OCI-LY1 (cell line): Measurements from ENCODE around the gene PCDHGB4.

ENCODE experiments used
- H2AFZ ChIP-seq: fragments of 200-600 bp; sonication (generic), shearing (Covaris generic); 2 replicates; pipeline ENCODE4 v1.6.0; 2014; ENCODE audit warnings: antibody characterized with exemption, mild to moderate bottlenecking, low read length
- H3F3A ChIP-seq: fragments of 200-600 bp; sonication (generic), shearing (Covaris generic); 2 replicates; pipeline ENCODE4 v1.6.0; 2014; ENCODE audit warnings: mild to moderate bottlenecking, antibody characterized with exemption, low read length, moderate library complexity; ENCODE audit not compliant: insufficient read depth
- H3K27ac ChIP-seq: fragments of 200-600 bp; sonication (generic); 2 replicates; pipeline ENCODE4 v1.5.1; 2014; ENCODE audit warnings: low read length, mixed run types, mild to moderate bottlenecking, low read depth; ENCODE audit not compliant: poor library complexity, severe bottlenecking
- H3K27me3 ChIP-seq: fragments of 200-600 bp; sonication (generic); 2 replicates; pipeline ENCODE4 v1.6.0; 2014; ENCODE audit warnings: antibody characterized with exemption, mild to moderate bottlenecking, low read length, moderate library complexity; ENCODE audit not compliant: insufficient read depth
- H3K36me3 ChIP-seq: fragments of 200-600 bp; sonication (generic); 2 replicates; pipeline ENCODE4 v1.6.1; 2014; ENCODE audit warnings: mild to moderate bottlenecking, antibody characterized with exemption, low read length, moderate library complexity, mixed read lengths; ENCODE audit not compliant: insufficient read depth
- H3K4me1 ChIP-seq: fragments of 200-600 bp; sonication (generic); 2 replicates; pipeline ENCODE4 v1.5.1; 2014; ENCODE audit warnings: mild to moderate bottlenecking, low read length, moderate library complexity; ENCODE audit not compliant: insufficient read depth, severe bottlenecking
- H3K4me2 ChIP-seq: fragments of 200-600 bp; sonication (generic), shearing (Covaris generic); 2 replicates; pipeline ENCODE4 v1.6.1; 2014; ENCODE audit warnings: low read length
- H3K4me3 ChIP-seq: fragments of 200-600 bp; sonication (generic); 2 replicates; pipeline ENCODE4 v1.5.1; 2014; ENCODE audit warnings: low read length, low read depth, mild to moderate bottlenecking, mixed read lengths; ENCODE audit not compliant: poor library complexity, severe bottlenecking
- H3K79me2 ChIP-seq: fragments of 200-600 bp; shearing (Covaris generic); 2 replicates; pipeline ENCODE4 v1.6.1; 2016; ENCODE audit warnings: mixed run types, low read length, mixed read lengths; ENCODE audit not compliant: insufficient read depth
- H3K9ac ChIP-seq: fragments of 200-600 bp; sonication (generic), shearing (Covaris generic); 2 replicates; pipeline ENCODE4 v1.6.1; 2014; ENCODE audit warnings: mild to moderate bottlenecking, low read length, mixed read lengths
- H3K9me2 ChIP-seq: fragments of 200-600 bp; sonication (generic), shearing (Covaris generic); 2 replicates; pipeline ENCODE4 v1.6.1; 2014; ENCODE audit warnings: low read depth, mild to moderate bottlenecking, low read length, mixed read lengths
- H3K9me3 ChIP-seq: fragments of 200-600 bp; shearing (Covaris generic); 2 replicates; pipeline ENCODE4 v1.6.1; 2014; ENCODE audit warnings: low read length, mixed read lengths
- H4K20me1 ChIP-seq: fragments of 200-600 bp; sonication (generic), shearing (Covaris generic); 2 replicates; pipeline ENCODE4 v1.6.0; 2016; ENCODE audit warnings: mild to moderate bottlenecking, low read length; ENCODE audit not compliant: insufficient read depth
- EZH2 ChIP-seq: fragments of 200-600 bp; sonication (generic), shearing (Covaris generic); IDR thresholded peaks from 2 replicates; pipeline ENCODE4 v1.8.0; 2017; ENCODE audit warnings: borderline replicate concordance, mixed run types, mild to moderate bottlenecking, antibody characterized with exemption, low read length, moderate library complexity, mixed read lengths
- TF ChIP-seq, protein P1 (sequence below): fragments of 200-600 bp; sonication (generic), shearing (Covaris generic); IDR thresholded peaks from 2 replicates; pipeline ENCODE4 v1.5.1; 2017; ENCODE audit warnings: mild to moderate bottlenecking, antibody characterized with exemption, low read length, moderate library complexity, mixed read lengths

PCDHGB4 gene

GRCh38 chr5:141388661-141389060, 1.2 kb downstream of the PCDHGB4 start:
- Histone ChIP-seq H3F3A (no peaks in the 10 kb centered on the region), H2AFZ (no peak overlapping the region), H3K27me3 (no peaks in the 10 kb centered on the region), H3K79me2 (no peaks in the 10 kb centered on the region), H3K4me3 (no peak overlapping the region), H3K9me2 (no peaks in the 10 kb centered on the region), H4K20me1 (no peaks in the 10 kb centered on the region), H3K36me3 (no peaks in the 10 kb centered on the region), H3K4me1 (no peaks in the 10 kb centered on the region), H3K9ac (no peak overlapping the region), H3K4me2 (no peak overlapping the region), H3K9me3 (peaks cover 8% of the 10 kb centered on the region), H3K27ac (no peak overlapping the region)
- TF ChIP-seq, protein P1, sequence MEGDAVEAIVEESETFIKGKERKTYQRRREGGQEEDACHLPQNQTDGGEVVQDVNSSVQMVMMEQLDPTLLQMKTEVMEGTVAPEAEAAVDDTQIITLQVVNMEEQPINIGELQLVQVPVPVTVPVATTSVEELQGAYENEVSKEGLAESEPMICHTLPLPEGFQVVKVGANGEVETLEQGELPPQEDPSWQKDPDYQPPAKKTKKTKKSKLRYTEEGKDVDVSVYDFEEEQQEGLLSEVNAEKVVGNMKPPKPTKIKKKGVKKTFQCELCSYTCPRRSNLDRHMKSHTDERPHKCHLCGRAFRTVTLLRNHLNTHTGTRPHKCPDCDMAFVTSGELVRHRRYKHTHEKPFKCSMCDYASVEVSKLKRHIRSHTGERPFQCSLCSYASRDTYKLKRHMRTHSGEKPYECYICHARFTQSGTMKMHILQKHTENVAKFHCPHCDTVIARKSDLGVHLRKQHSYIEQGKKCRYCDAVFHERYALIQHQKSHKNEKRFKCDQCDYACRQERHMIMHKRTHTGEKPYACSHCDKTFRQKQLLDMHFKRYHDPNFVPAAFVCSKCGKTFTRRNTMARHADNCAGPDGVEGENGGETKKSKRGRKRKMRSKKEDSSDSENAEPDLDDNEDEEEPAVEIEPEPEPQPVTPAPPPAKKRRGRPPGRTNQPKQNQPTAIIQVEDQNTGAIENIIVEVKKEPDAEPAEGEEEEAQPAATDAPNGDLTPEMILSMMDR = no peak
- no peak for TF ChIP-seq EZH2

GRCh38 chr5:141389153-141390042, 1.9 kb downstream of the PCDHGB4 start:
- H3K9me3 ChIP-seq = peaks cover 8% of the 10 kb centered on the region
- no peaks in the 10 kb centered on the region for H3F3A ChIP-seq
- H2AFZ ChIP-seq = no peak overlapping the region
- H3K27ac ChIP-seq = no peak overlapping the region
- H3K9me2 ChIP-seq = no peaks in the 10 kb centered on the region
- no peak overlapping the region for H3K4me2 ChIP-seq
- no peak for TF ChIP-seq EZH2
- TF ChIP-seq, protein P1 = no peak
- H3K36me3 ChIP-seq = no peaks in the 10 kb centered on the region
- no peak overlapping the region for H3K4me3 ChIP-seq
- H3K9ac ChIP-seq = no peak overlapping the region
- no peaks in the 10 kb centered on the region for H3K27me3 ChIP-seq
- no peaks in the 10 kb centered on the region for H3K4me1 ChIP-seq
- no peaks in the 10 kb centered on the region for H4K20me1 ChIP-seq
- no peaks in the 10 kb centered on the region for H3K79me2 ChIP-seq

- Histone ChIP-seq H3K27me3 (no peaks in the 10 kb centered on the region), H3K79me2 (no peaks in the 10 kb centered on the region)
These were observed 5.1 kb downstream of the PCDHGB4 start, which contains the start of gene PCDHGA8 for GRCh38 chr5:141392429-141393198. PCDHGA8 (plus strand) TSS chr5:141392633; CDS start chr5:141392814, 181 bp downstream.

More at GRCh38 chr5:141392429-141393198, 5.1 kb downstream of the PCDHGB4 start, which contains the start of gene PCDHGA8:
- Histone ChIP-seq H3K4me1 (no peaks in the 10 kb centered on the region), H2AFZ (no peak within 1 kb of the TSS), H3F3A (no peaks in the 10 kb centered on the region), H3K9me3 (peaks cover 6% of the 10 kb centered on the region; the same call in 1 of the 2 replicates), H3K27ac (no peak within 1 kb of the TSS), H3K36me3 (no peaks in the 10 kb centered on the region), H3K4me2 (no peak within 1 kb of the TSS), H4K20me1 (no peaks in the 10 kb centered on the region), H3K9ac (no peak within 1 kb of the TSS), H3K9me2 (no peaks in the 10 kb centered on the region), H3K4me3 (no peak within 1 kb of the TSS)
- TF ChIP-seq, protein P1 = no peak
